Sigmoid colon (tissue), 7 donors: ENCODE data around the gene KRTAP10-3. TPM values are rescaled to one million over a fixed set of nuclear protein-coding genes. Genes with fewer than 3 reads are reported as not detected.

Experiments used
- DNase-seq: peaks from one replicate; pipeline ENCODE4 v3.0.0-alpha.2; 2019
- H3K27ac ChIP-seq, 4 donors: fragments of 200-600 bp; sonication (generic); one replicate each; pipeline ENCODE4 v1.5.1; 2016 to 2019; ENCODE audit warnings: mild to moderate bottlenecking in 1 of 4
- H3K27me3 ChIP-seq, 3 donors: fragments of 200-600 bp; sonication (generic); one replicate each; pipeline ENCODE4 v1.5.1; 2019; ENCODE audit warnings: mild to moderate bottlenecking in 1 of 3
- H3K36me3 ChIP-seq, 4 donors: fragments of 200-600 bp; sonication (generic); one replicate each; pipeline ENCODE4 v1.5.1; 2016 to 2019
- H3K4me1 ChIP-seq, 4 donors: fragments of 200-600 bp; sonication (generic); one replicate each; pipeline ENCODE4 v1.5.1; 2017 to 2019
- H3K4me3 ChIP-seq, 4 donors: fragments of 200-600 bp; sonication (generic); one replicate each; pipeline ENCODE4 v1.5.1; 2017 to 2019; ENCODE audit warnings: mild to moderate bottlenecking in 2 of 4, moderate library complexity in 1 of 4
- H3K9me3 ChIP-seq, 4 donors: fragments of 200-600 bp in 3 of 4; sonication (generic) in 3 of 4; one replicate each; pipeline versions ENCODE4 v1.5.1 to v1.6.1; 2013 to 2019
- EP300 ChIP-seq, 4 donors: sonication (generic); formaldehyde crosslinking; IDR thresholded peaks; one replicate each; pipeline ENCODE4 v1.6.1; 2017; ENCODE audit warnings: antibody characterized with exemption in 4 of 4
- POLR2A ChIP-seq, 2 donors: fragments of 450-650 bp; IDR thresholded peaks; one replicate each; pipeline ENCODE4 v1.6.1; 2016; ENCODE audit warnings: antibody characterized with exemption in 2 of 2, mild to moderate bottlenecking in 2 of 2, moderate library complexity in 2 of 2
- POLR2AphosphoS5 ChIP-seq, 4 donors: sonication (generic); formaldehyde crosslinking; IDR thresholded peaks; one replicate each; pipeline ENCODE4 v1.6.1; 2017; ENCODE audit warnings: antibody characterized with exemption in 4 of 4
- WGBS, 2 donors: extraction: QIAGEN DNeasy Blood & Tissue Kit; methylation state at CpG; one replicate each; pipeline ENCODE4 v1.1.7; 2013; 5-methylcytosine and 5-hydroxymethylcytosine counted together
- intact Hi-C: fragments of 100-400 bp; cut with DNase I; formaldehyde crosslinking; loops from one replicate; pipeline ENCODE4 v1.15.1; 2023
- polyA plus RNA-seq, 3 donors: library from polyadenylated mRNA; stranded (reverse); fragments of 200-250 nt; gene quantifications; one replicate each; pipeline ENCODE4 v1.2.3, GENCODE V29; 2013
- total RNA-seq, 4 donors: library from RNA; depleted of rRNA; stranded (reverse); fragments of >200 nt; gene quantifications; one replicate each; pipeline ENCODE4 v1.1.0, GENCODE V29; 2016
- TF ChIP-seq, protein P1 (sequence below), 4 experiments: fragments of 450-650 bp in 3 of 4; fragments of 200-600 bp in 1 of 4; IDR thresholded peaks; one replicate each; pipeline ENCODE4 v1.5.1; 2016 to 2019; ENCODE audit warnings: antibody characterized with exemption in 4 of 4, mild to moderate bottlenecking in 3 of 4, moderate library complexity in 2 of 4
- donor health status: healthy with polysubstance abuse.
- donor health status: Bipolar disorder and iron deficiency.
- donor health status: healthy.

Gene KRTAP10-3
- total and polyA plus RNA-seq, 7 donors, result 0.66 TPM; not detected in 6

DNA sequence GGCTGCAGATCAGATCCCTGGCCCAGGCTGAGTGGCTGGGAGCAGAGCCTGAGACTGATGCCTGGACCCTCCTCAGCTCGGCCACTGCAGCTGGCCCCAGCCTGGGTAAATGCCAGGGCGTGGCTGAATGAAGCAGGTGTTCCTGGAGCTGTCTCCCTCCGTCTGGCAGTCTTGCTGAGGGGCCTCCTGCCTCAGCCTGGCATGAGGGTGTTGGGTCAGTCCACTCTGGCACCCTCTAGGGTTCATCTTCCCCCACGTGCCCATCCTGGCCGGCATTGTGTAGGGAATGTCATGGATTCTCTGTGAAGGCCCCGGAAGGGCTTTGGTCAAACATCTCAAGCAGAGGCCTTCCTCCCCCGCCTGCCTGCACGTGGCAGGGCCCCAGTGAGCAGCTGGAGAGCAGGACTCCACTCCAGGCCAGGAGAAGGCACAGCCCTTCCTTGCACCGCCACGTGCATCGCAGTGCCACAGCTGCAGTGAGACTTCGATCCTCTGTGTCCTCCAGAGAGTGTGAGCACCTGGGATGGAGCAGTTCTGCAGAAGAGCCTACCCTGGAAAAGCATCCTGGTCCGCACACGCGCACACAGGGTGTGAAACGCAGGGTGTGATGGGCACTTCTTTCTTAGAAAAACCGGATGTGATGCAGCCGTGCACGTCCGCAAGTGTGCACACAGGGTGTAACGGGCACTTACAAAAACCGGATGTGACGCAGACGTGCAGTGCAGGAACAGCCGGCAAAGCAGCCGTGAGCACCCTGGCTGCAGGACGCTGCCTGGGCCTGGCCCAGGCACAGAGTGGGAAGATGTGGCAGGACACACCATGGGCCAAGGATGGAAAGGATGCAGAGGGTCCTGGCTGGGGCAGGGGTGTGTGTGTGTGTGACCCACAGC lies 10.3 kb upstream of the KRTAP10-3 start:
- intact Hi-C loops, result no loop called here
- H3K4me1 ChIP-seq, result no peaks in the 10 kb centered on the region

DNA sequence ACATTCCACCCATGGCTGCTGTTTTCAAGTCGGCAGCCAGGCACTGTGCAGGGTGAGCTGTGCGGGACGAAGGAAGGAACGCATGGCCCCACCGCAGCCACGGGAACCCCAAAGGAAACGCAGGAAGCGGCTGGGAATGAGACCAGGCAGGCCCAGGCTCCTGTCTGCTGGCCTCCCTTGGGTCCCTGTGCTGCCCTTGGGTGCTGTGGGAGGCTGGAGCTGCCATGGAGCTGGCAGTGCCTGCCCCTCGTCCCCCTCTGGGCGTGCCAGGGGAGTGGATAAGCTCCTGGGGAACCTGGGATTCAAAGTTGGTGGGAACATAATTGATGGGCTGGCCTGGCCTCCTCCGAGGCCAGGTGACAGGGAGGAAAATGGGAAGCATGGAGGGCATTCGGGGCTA lies 9.7 kb upstream of the KRTAP10-3 start:
- Histone ChIP-seq H3K27me3 (peaks cover 0 to 9% (median 0%) of the 10 kb centered on the region in 3 donors), H3K4me3 (no peak overlapping the region), H3K36me3 (no peaks in the 10 kb centered on the region), H3K9me3 (peaks cover 0 to 3% (median 0%) of the 10 kb centered on the region in 4 donors), H3K27ac (no peak overlapping the region), H3K4me1 (no peaks in the 10 kb centered on the region)
- no peak for DNase-seq
- TF ChIP-seq, protein P1, sequence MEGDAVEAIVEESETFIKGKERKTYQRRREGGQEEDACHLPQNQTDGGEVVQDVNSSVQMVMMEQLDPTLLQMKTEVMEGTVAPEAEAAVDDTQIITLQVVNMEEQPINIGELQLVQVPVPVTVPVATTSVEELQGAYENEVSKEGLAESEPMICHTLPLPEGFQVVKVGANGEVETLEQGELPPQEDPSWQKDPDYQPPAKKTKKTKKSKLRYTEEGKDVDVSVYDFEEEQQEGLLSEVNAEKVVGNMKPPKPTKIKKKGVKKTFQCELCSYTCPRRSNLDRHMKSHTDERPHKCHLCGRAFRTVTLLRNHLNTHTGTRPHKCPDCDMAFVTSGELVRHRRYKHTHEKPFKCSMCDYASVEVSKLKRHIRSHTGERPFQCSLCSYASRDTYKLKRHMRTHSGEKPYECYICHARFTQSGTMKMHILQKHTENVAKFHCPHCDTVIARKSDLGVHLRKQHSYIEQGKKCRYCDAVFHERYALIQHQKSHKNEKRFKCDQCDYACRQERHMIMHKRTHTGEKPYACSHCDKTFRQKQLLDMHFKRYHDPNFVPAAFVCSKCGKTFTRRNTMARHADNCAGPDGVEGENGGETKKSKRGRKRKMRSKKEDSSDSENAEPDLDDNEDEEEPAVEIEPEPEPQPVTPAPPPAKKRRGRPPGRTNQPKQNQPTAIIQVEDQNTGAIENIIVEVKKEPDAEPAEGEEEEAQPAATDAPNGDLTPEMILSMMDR (IDR thresholded peaks at IDR 0.05), result no peak
- TF ChIP-seq POLR2AphosphoS5 (IDR thresholded peaks at IDR 0.05) (no peak), EP300 (IDR thresholded peaks at IDR 0.05) (no peak)
- intact Hi-C loops, result no loop called here
- 70 to 78% methylated on average over 12 of the region's 12 CpGs for WGBS, 2 donors

More for the DNA sequence above, 10.3 kb upstream of the KRTAP10-3 start:
- no peak overlapping the region for H3K27ac ChIP-seq
- 58 to 76% methylated on average over 27 of the region's 27 CpGs for WGBS, 2 donors
- TF ChIP-seq, protein P1 (IDR thresholded peaks at IDR 0.05), result no peak
- TF ChIP-seq POLR2A (IDR thresholded peaks at IDR 0.05) (no peak), POLR2AphosphoS5 (IDR thresholded peaks at IDR 0.05) (no peak), EP300 (IDR thresholded peaks at IDR 0.05) (no peak)
- DNase-seq, result peak; percentile 44
- no peaks in the 10 kb centered on the region for H3K36me3 ChIP-seq
- H3K4me3 ChIP-seq, result no peak overlapping the region
- peaks cover 0 to 14% (median 0%) of the 10 kb centered on the region in 3 donors for H3K27me3 ChIP-seq
- H3K9me3 ChIP-seq, result peaks cover 0 to 3% (median 0%) of the 10 kb centered on the region in 4 donors

DNA sequence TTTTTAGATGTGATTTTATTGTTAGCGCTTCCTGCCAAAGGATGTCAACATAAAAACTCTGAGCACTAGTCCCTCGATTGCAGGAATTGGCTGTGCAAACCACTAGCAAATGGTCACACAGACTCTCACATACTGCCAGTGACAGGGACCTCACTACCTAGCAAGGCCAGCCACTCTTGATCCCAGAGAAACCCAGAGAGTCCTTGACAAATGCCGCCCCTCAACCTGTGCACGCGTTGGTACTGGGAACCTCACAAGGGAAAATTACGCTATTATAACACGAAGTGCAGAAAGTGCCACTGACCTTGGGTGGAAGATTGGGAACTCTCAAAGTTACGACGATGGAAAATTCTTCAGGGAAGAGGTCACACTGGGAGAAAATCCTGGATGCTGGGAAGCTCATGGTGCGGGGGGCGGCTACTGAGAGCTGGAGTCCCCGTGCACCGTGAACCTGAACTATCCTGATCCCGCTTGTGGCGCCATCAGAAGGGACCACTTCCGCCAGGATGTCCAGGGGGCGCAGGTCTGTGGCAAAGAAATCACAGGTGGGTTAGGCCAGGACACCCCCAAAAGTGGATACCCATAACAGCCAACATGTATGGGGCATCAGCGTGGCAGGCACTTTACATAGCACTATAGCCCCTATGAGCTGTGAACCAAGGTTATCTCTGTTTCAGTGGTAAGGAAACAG lies 9.0 kb upstream of the KRTAP10-3 start:
- no peaks in the 10 kb centered on the region for H3K4me1 ChIP-seq
- TF ChIP-seq, protein P1 (IDR thresholded peaks at IDR 0.05), result no peak
- TF ChIP-seq EP300 (IDR thresholded peaks at IDR 0.05) (no peak), POLR2A (IDR thresholded peaks at IDR 0.05) (no peak), POLR2AphosphoS5 (IDR thresholded peaks at IDR 0.05) (no peak)
- intact Hi-C loops, result no loop called here
- 88 to 89% methylated on average over 18 of the region's 18 CpGs for WGBS, 2 donors
- peaks cover 0 to 4% (median 0%) of the 10 kb centered on the region in 3 donors for H3K27me3 ChIP-seq
- H3K4me3 ChIP-seq, result no peak overlapping the region
- no peaks in the 10 kb centered on the region for H3K36me3 ChIP-seq
- H3K9me3 ChIP-seq, result peaks cover 0 to 3% (median 0%) of the 10 kb centered on the region in 4 donors
- no peak for DNase-seq
- no peak overlapping the region for H3K27ac ChIP-seq

DNA sequence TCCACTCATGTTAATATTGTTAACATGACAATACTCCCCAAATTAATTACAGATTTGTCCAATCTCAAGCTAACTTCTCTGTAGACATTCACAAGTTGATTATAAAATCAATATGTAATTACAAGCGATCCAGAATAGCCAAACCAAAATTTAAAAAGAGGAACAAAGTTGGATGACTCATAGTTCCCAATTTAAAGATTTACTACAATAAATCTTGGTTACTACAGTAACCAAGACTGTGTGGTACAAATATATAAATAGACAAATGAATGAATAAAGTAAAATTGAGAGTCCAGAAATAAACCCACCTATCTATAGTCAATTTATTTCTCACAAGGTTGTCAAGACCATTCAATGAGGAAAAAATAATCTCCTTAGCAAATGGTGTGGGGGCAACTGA lies 7.8 kb upstream of the KRTAP10-3 start:
- Histone ChIP-seq H3K36me3 (no peaks in the 10 kb centered on the region), H3K9me3 (peaks cover 0 to 3% (median 0%) of the 10 kb centered on the region in 4 donors), H3K4me3 (no peak overlapping the region), H3K27me3 (no peaks in the 10 kb centered on the region), H3K4me1 (no peaks in the 10 kb centered on the region), H3K27ac (no peak overlapping the region)
- TF ChIP-seq EP300 (IDR thresholded peaks at IDR 0.05) (no peak), POLR2AphosphoS5 (IDR thresholded peaks at IDR 0.05) (no peak), POLR2A (IDR thresholded peaks at IDR 0.05) (no peak)
- TF ChIP-seq, protein P1 (IDR thresholded peaks at IDR 0.05), result no peak
- no peak for DNase-seq
- 10 to 31% methylated on average over 1 of the region's 1 CpG for WGBS, 2 donors
- intact Hi-C loops, result no loop called here
